Neural progenitor cell (in vitro differentiated cells): Measurements from ENCODE around the gene RIN2.

Experiments
- CTCF ChIP-seq: fragments of 200-600 bp; sonication (generic); IDR thresholded peaks from 2 replicates; pipeline ENCODE4 v1.5.1; 2017; ENCODE audit warnings: antibody characterized with exemption, mild to moderate bottlenecking
- EZH2phosphoT487 ChIP-seq: fragments of 200-600 bp; sonication (generic); IDR thresholded peaks from 2 replicates; pipeline ENCODE4 v1.6.1; 2017; ENCODE audit warnings: antibody characterized with exemption

- TF ChIP-seq CTCF (no peak), EZH2phosphoT487 (no peak)
Observed at GRCh38 chr20:19714579-19714840, 43.5 kb upstream of the RIN2 start.
